ENCODE data around the gene HIPK4. TPM values are rescaled to one million over a fixed set of nuclear protein-coding genes. Genes with fewer than 3 reads are reported as not detected.

Gene HIPK4
- total and polyA plus RNA-seq, 9 of the 15 experiments (the other 6 are each of a cell fraction or from before 2014, with no cell fraction given) = 0.06 to 0.09 TPM; not detected in 7

GRCh38 chr19:40370997-40371801 lies 18.8 kb downstream of the HIPK4 start (continued):
- TF ChIP-seq NCOR1 (IDR thresholded peaks at IDR 0.05) = peak; percentile 67
- TF ChIP-seq E2F4 (CRISPR knock-in tag; IDR thresholded peaks at IDR 0.05; ENCODE audit: low read depth) = no peak
- TF ChIP-seq MEIS2 (IDR thresholded peaks at IDR 0.05; ENCODE audit: partially characterized antibody) = peak; percentile 75
- TF ChIP-seq E2F3 (CRISPR knock-in tag; IDR thresholded peaks at IDR 0.05) = no peak
- no peak for TF ChIP-seq ZNF561 (CRISPR knock-in tag; conservative IDR thresholded peaks at IDR 0.05)
- TF ChIP-seq BHLHE40 (IDR thresholded peaks at IDR 0.05; ENCODE audit: low read length) = peak; percentile 46; the same call in 1 of the 2 replicates
- 0 out of 2 replicates have a peak, but pooled peaks have one; percentile 30 for TF ChIP-seq POLR2G (IDR thresholded peaks at IDR 0.05; ENCODE audit: low read depth, low read length)
- TF ChIP-seq, protein P1, sequence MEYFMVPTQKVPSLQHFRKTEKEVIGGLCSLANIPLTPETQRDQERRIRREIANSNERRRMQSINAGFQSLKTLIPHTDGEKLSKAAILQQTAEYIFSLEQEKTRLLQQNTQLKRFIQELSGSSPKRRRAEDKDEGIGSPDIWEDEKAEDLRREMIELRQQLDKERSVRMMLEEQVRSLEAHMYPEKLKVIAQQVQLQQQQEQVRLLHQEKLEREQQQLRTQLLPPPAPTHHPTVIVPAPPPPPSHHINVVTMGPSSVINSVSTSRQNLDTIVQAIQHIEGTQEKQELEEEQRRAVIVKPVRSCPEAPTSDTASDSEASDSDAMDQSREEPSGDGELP (CRISPR knock-in tag; IDR thresholded peaks at IDR 0.05; ENCODE audit: borderline replicate concordance) = peak; percentile 78; the same call in 1 of the 2 replicates
- peak; percentile 70 to 80 for TF ChIP-seq KDM1A (IDR thresholded peaks at IDR 0.05)
- TF ChIP-seq EHMT2 (IDR thresholded peaks at IDR 0.05) = 0 out of 2 replicates have a peak, but pooled peaks have one; percentile 31
- TF ChIP-seq KLF10 (CRISPR knock-in tag; IDR thresholded peaks at IDR 0.05) = no peak
- no peak for TF ChIP-seq ZNF668 (CRISPR knock-in tag; IDR thresholded peaks at IDR 0.05)
- TF ChIP-seq KLF13 (tag; IDR thresholded peaks at IDR 0.05; ENCODE audit: borderline replicate concordance, low read depth) = peak; percentile 41; the same call in 1 of the 2 replicates
- TF ChIP-seq, protein P2, sequence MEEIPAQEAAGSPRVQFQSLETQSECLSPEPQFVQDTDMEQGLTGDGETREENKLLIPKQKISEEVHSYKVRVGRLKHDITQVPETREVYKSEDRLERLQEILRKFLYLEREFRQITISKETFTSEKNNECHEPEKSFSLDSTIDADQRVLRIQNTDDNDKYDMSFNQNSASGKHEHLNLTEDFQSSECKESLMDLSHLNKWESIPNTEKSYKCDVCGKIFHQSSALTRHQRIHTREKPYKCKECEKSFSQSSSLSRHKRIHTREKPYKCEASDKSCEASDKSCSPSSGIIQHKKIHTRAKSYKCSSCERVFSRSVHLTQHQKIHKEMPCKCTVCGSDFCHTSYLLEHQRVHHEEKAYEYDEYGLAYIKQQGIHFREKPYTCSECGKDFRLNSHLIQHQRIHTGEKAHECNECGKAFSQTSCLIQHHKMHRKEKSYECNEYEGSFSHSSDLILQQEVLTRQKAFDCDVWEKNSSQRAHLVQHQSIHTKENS (CRISPR knock-in tag; IDR thresholded peaks at IDR 0.05) = no peak
- no peak for TF ChIP-seq CREB3 (tag; conservative IDR thresholded peaks at IDR 0.05; ENCODE audit: low read depth)
- TF ChIP-seq ZNF780A (CRISPR knock-in tag; IDR thresholded peaks at IDR 0.05) = no peak
- no peak for TF ChIP-seq SAFB2 (IDR thresholded peaks at IDR 0.05; ENCODE audit: borderline replicate concordance, low read depth, low read length, severe bottlenecking)
- no peak for TF ChIP-seq RFX5 (IDR thresholded peaks at IDR 0.05; ENCODE audit: low read depth, low read length)
- TF ChIP-seq HDAC6 (IDR thresholded peaks at IDR 0.05; ENCODE audit: low read depth, low read length) = no peak
- peak; percentile 78 for TF ChIP-seq CBFA2T2 (conservative IDR thresholded peaks at IDR 0.05)
- TF ChIP-seq, protein P3, sequence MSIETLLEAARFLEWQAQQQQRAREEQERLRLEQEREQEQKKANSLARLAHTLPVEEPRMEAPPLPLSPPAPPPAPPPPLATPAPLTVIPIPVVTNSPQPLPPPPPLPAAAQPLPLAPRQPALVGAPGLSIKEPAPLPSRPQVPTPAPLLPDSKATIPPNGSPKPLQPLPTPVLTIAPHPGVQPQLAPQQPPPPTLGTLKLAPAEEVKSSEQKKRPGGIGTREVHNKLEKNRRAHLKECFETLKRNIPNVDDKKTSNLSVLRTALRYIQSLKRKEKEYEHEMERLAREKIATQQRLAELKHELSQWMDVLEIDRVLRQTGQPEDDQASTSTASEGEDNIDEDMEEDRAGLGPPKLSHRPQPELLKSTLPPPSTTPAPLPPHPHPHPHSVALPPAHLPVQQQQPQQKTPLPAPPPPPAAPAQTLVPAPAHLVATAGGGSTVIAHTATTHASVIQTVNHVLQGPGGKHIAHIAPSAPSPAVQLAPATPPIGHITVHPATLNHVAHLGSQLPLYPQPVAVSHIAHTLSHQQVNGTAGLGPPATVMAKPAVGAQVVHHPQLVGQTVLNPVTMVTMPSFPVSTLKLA (conservative IDR thresholded peaks at IDR 0.05) = peak in 1 of 2 experiments; percentile 26; a peak in 1 of 4 replicates
- TF ChIP-seq BMI1 (IDR thresholded peaks at IDR 0.05; ENCODE audit: low read length) = no peak
- TF ChIP-seq SLC30A9 (CRISPR knock-in tag; IDR thresholded peaks at IDR 0.05) = no peak

All from K562 (cell line).